Transverse colon (tissue), 4 donors: ENCODE results near the gene ACAN. TPM values are rescaled to one million over a fixed set of nuclear protein-coding genes. Genes with fewer than 3 reads are reported as not detected.

Experiments
- DNase-seq: peaks from one replicate; pipeline ENCODE4 v3.0.0-alpha.2; 2019
- H3K27ac ChIP-seq, 4 donors: fragments of 200-600 bp; sonication (generic); 2 replicates each; pipeline ENCODE4 v1.5.1; 2016 to 2018; ENCODE audit warnings: inconsistent platforms in 4 of 4
- H3K27me3 ChIP-seq: fragments of 200-600 bp; sonication (generic); 2 replicates; pipeline ENCODE4 v1.5.1; 2017; ENCODE audit warnings: inconsistent platforms
- H3K36me3 ChIP-seq, 4 donors: fragments of 200-600 bp; sonication (generic); 2 replicates each; pipeline ENCODE4 v1.5.1; 2017 to 2019; ENCODE audit warnings: inconsistent platforms in 4 of 4
- H3K4me1 ChIP-seq, 4 donors: fragments of 200-600 bp; sonication (generic); 2 replicates each; pipeline ENCODE4 v1.5.1; 2017 to 2020; ENCODE audit warnings: inconsistent platforms in 4 of 4
- H3K4me3 ChIP-seq, 4 donors: fragments of 200-600 bp; sonication (generic); 1 replicate in 1 of 4; 2 replicates in 3 of 4; pipeline versions ENCODE4 v1.5.1 to v1.6.1; 2017 to 2019; ENCODE audit warnings: inconsistent platforms in 4 of 4
- H3K9me3 ChIP-seq, 2 donors: fragments of 200-600 bp; sonication (generic); 2 replicates each; pipeline ENCODE4 v1.5.1; 2017 to 2019; ENCODE audit warnings: inconsistent platforms in 2 of 2
- EP300 ChIP-seq: sonication (generic); formaldehyde crosslinking; IDR thresholded peaks from one replicate; pipeline ENCODE4 v1.6.1; 2017; ENCODE audit warnings: antibody characterized with exemption, low read depth
- POLR2A ChIP-seq: fragments of 450-650 bp; IDR thresholded peaks from one replicate; pipeline ENCODE4 v1.6.1; 2016; ENCODE audit warnings: antibody characterized with exemption, mild to moderate bottlenecking, moderate library complexity
- POLR2AphosphoS5 ChIP-seq, 3 donors: sonication (generic); formaldehyde crosslinking; IDR thresholded peaks; one replicate each; pipeline ENCODE4 v1.6.1; 2016; ENCODE audit warnings: antibody characterized with exemption in 3 of 3
- WGBS, 2 donors: methylation state at CpG; one replicate each; pipeline ENCODE4 v1.1.5; 2018; ENCODE audit warnings: low coverage in 1 of 2; 5-methylcytosine and 5-hydroxymethylcytosine counted together
- in situ Hi-C, 4 donors: fragments of 200-750 bp; cut with MboI; loops; one replicate each; pipeline versions ENCODE4 v1.15.0 to v1.15.1; 2017; ENCODE audit warnings: low sequenced_read_pairs in 3 of 4, low pct_ligation_motif_present in 1 of 4, low pct_unique_long_range_greater_than_20kb in 1 of 4
- intact Hi-C: fragments of 100-400 bp; cut with DNase I; formaldehyde crosslinking; loops from one replicate; pipeline ENCODE4 v1.15.1; 2023; ENCODE audit warnings: low total_unique reads
- total RNA-seq, 4 donors: library from RNA; depleted of rRNA; stranded (reverse); fragments of >200 nt; gene quantifications; one replicate each; pipeline ENCODE4 v1.1.0, GENCODE V29; 2016
- TF ChIP-seq, protein P1 (sequence below), 5 experiments: fragments of 200-600 bp in 3 of 5; fragments of 450-650 bp in 2 of 5; sonication (generic) in 3 of 5; IDR thresholded peaks; 1 replicate in 2 of 5; 2 replicates in 3 of 5; pipeline ENCODE4 v1.5.1; 2016 to 2017; ENCODE audit warnings: antibody characterized with exemption in 5 of 5, inconsistent platforms in 3 of 5, mild to moderate bottlenecking in 2 of 5, moderate library complexity in 1 of 5

ACAN gene
- total RNA-seq, 4 donors from 2014 or later, result 0.14 TPM; not detected in 3

- WGBS, 2 donors, result 96 to 100% methylated on average over 2 to 7 of the region's 7 CpGs
- intact Hi-C loops (loop anchor here (5.0 to 10.0 kb wide), 2 partner anchors 111 to 268 kb away; no protein-coding TSS in a partner anchor), in situ Hi-C loops (loop anchor here (10.0 to 25.0 kb wide), 4 partner anchors 108 to 281 kb away; no protein-coding TSS in a partner anchor)
These were observed 103.3 kb downstream of the ACAN start for GRCh38 chr15:88906551-88906950.

GRCh38 chr15:88907111-88907510 is 103.9 kb downstream of the ACAN start:
- TF ChIP-seq EP300 (no peak), POLR2AphosphoS5 (IDR thresholded peaks at IDR 0.05) (no peak), POLR2A (no peak)
- TF ChIP-seq, protein P1, sequence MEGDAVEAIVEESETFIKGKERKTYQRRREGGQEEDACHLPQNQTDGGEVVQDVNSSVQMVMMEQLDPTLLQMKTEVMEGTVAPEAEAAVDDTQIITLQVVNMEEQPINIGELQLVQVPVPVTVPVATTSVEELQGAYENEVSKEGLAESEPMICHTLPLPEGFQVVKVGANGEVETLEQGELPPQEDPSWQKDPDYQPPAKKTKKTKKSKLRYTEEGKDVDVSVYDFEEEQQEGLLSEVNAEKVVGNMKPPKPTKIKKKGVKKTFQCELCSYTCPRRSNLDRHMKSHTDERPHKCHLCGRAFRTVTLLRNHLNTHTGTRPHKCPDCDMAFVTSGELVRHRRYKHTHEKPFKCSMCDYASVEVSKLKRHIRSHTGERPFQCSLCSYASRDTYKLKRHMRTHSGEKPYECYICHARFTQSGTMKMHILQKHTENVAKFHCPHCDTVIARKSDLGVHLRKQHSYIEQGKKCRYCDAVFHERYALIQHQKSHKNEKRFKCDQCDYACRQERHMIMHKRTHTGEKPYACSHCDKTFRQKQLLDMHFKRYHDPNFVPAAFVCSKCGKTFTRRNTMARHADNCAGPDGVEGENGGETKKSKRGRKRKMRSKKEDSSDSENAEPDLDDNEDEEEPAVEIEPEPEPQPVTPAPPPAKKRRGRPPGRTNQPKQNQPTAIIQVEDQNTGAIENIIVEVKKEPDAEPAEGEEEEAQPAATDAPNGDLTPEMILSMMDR (IDR thresholded peaks at IDR 0.05), result no peak
- intact Hi-C loops (loop anchor here (5.0 to 10.0 kb wide), 2 partner anchors 110 to 268 kb away; no protein-coding TSS in a partner anchor), in situ Hi-C loops (loop anchor here (10.0 to 25.0 kb wide), 4 partner anchors 108 to 280 kb away; no protein-coding TSS in a partner anchor)
- no peak for DNase-seq
- WGBS, 2 donors, result 90% methylated on average over 14 of the region's 14 CpGs; no CpG with 5 or more reads in 1 of the 2 donors
- H3K9me3 ChIP-seq, result no peaks in the 10 kb centered on the region
- no peak overlapping the region for H3K4me3 ChIP-seq
- no peaks in the 10 kb centered on the region for H3K27me3 ChIP-seq
- H3K27ac ChIP-seq, result no peak overlapping the region
- H3K4me1 ChIP-seq, result peaks cover 0 to 17% (median 4%) of the 10 kb centered on the region in 4 donors
- H3K36me3 ChIP-seq, result no peaks in the 10 kb centered on the region

More at GRCh38 chr15:88906551-88906950, 103.3 kb downstream of the ACAN start:
- peaks cover 0 to 12% (median 4%) of the 10 kb centered on the region in 4 donors for H3K4me1 ChIP-seq
- TF ChIP-seq POLR2AphosphoS5 (IDR thresholded peaks at IDR 0.05) (no peak), POLR2A (no peak), EP300 (no peak)
- TF ChIP-seq, protein P1 (IDR thresholded peaks at IDR 0.05), result no peak
- no peaks in the 10 kb centered on the region for H3K36me3 ChIP-seq
- no peaks in the 10 kb centered on the region for H3K9me3 ChIP-seq
- DNase-seq, result no peak
- no peaks in the 10 kb centered on the region for H3K27me3 ChIP-seq
- H3K4me3 ChIP-seq, result no peak overlapping the region
- no peak overlapping the region for H3K27ac ChIP-seq

GRCh38 chr15:88908123-88908522 is 104.9 kb downstream of the ACAN start:
- H3K4me3 ChIP-seq, result no peak overlapping the region
- no peaks in the 10 kb centered on the region for H3K27me3 ChIP-seq
- WGBS, 2 donors, result 94% methylated on average over 12 of the region's 12 CpGs; no CpG with 5 or more reads in 1 of the 2 donors
- intact Hi-C loops, result loop anchor here (5.0 to 10.0 kb wide), 2 partner anchors 109 to 267 kb away; no protein-coding TSS in a partner anchor
- no peaks in the 10 kb centered on the region for H3K36me3 ChIP-seq
- peaks cover 0 to 23% (median 6%) of the 10 kb centered on the region in 4 donors for H3K4me1 ChIP-seq
- no peak overlapping the region for H3K27ac ChIP-seq
- in situ Hi-C loops, result loop anchor here (10.0 to 25.0 kb wide), 4 partner anchors 107 to 279 kb away; no protein-coding TSS in a partner anchor
- no peak for TF ChIP-seq EP300
- no peak for TF ChIP-seq POLR2AphosphoS5 (IDR thresholded peaks at IDR 0.05)
- TF ChIP-seq, protein P1 (IDR thresholded peaks at IDR 0.05), result no peak
- DNase-seq, result no peak
- no peaks in the 10 kb centered on the region for H3K9me3 ChIP-seq

- Histone ChIP-seq H3K27ac (no peak overlapping the region), H3K36me3 (no peaks in the 10 kb centered on the region), H3K9me3 (no peaks in the 10 kb centered on the region), H3K4me3 (no peak overlapping the region), H3K27me3 (no peaks in the 10 kb centered on the region), H3K4me1 (peaks cover 0 to 23% (median 8%) of the 10 kb centered on the region in 4 donors)
- intact Hi-C loops (loop anchor here (5.0 to 10.0 kb wide), 2 partner anchors 108 to 266 kb away; no protein-coding TSS in a partner anchor), in situ Hi-C loops (loop anchor here (10.0 to 25.0 kb wide), 4 partner anchors 106 to 278 kb away; no protein-coding TSS in a partner anchor)
- WGBS, 2 donors, result 80 to 90% methylated on average over 1 to 12 of the region's 16 CpGs
- DNase-seq, result no peak
- TF ChIP-seq POLR2AphosphoS5 (IDR thresholded peaks at IDR 0.05), result no peak
- no peak for TF ChIP-seq EP300
- TF ChIP-seq, protein P1 (IDR thresholded peaks at IDR 0.05), result no peak
- TF ChIP-seq POLR2A, result no peak
These were observed 105.7 kb downstream of the ACAN start for GRCh38 chr15:88908697-88909621.
